ENCODE data around the gene ATP8B4.

ATP8B4 gene

DNA sequence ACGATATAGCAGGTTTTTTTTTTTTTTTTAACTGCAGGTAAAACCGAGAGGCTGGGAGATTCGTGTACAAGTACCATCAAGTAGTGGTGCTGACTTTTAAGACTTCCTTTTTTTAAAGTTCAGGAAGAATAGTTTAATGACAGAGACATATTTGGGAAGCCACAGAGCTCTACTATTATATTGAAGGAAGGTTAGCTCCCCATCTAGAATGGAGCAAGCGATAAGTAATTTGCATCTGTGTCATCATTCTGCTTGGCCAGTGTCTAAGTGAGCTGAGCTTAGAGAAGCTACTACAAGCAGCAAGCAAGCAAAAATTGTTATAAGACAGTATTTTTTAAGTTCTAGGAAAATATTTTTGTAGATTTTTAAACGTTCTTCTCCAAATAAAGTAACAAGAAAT, 203.2 kb downstream of the ATP8B4 start:
- TF ChIP-seq EGR1 (IDR thresholded peaks at IDR 0.05) (no peak), YY1 (IDR thresholded peaks at IDR 0.05; ENCODE audit: low read depth) (no peak), TAF1 (IDR thresholded peaks at IDR 0.05; ENCODE audit: low read depth) (no peak)

DNA sequence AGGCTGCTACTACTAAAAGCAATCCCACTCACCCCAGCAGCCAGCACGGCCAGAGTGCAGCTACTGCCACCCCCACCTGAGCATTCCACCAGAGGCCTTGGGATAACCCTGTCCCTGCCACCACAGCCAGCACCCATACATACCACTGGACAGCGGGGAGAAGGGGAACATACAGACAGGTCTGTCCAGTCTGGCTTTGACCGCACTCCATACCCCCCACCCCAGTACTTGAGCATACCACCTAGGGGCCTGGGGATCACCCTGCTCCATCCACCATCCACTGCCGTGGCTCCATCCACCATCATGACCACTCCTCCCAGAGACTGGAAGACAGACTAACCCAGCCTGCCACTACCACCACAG, 210.1 kb downstream of the ATP8B4 start:
- TF ChIP-seq EGR1 (IDR thresholded peaks at IDR 0.05) (no peak), RAD21 (IDR thresholded peaks at IDR 0.05; ENCODE audit: low read depth) (no peak), CEBPB (IDR thresholded peaks at IDR 0.05) (no peak), YY1 (IDR thresholded peaks at IDR 0.05; ENCODE audit: low read depth) (no peak), CREB1 (IDR thresholded peaks at IDR 0.05; ENCODE audit: low read depth) (no peak), EP300 (IDR thresholded peaks at IDR 0.05; ENCODE audit: borderline replicate concordance) (no peak), TCF12 (IDR thresholded peaks at IDR 0.05; ENCODE audit: low read depth) (no peak), ZBTB7A (IDR thresholded peaks at IDR 0.05; ENCODE audit: low read depth) (no peak)
- TF ChIP-seq, protein P1, sequence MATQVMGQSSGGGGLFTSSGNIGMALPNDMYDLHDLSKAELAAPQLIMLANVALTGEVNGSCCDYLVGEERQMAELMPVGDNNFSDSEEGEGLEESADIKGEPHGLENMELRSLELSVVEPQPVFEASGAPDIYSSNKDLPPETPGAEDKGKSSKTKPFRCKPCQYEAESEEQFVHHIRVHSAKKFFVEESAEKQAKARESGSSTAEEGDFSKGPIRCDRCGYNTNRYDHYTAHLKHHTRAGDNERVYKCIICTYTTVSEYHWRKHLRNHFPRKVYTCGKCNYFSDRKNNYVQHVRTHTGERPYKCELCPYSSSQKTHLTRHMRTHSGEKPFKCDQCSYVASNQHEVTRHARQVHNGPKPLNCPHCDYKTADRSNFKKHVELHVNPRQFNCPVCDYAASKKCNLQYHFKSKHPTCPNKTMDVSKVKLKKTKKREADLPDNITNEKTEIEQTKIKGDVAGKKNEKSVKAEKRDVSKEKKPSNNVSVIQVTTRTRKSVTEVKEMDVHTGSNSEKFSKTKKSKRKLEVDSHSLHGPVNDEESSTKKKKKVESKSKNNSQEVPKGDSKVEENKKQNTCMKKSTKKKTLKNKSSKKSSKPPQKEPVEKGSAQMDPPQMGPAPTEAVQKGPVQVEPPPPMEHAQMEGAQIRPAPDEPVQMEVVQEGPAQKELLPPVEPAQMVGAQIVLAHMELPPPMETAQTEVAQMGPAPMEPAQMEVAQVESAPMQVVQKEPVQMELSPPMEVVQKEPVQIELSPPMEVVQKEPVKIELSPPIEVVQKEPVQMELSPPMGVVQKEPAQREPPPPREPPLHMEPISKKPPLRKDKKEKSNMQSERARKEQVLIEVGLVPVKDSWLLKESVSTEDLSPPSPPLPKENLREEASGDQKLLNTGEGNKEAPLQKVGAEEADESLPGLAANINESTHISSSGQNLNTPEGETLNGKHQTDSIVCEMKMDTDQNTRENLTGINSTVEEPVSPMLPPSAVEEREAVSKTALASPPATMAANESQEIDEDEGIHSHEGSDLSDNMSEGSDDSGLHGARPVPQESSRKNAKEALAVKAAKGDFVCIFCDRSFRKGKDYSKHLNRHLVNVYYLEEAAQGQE (IDR thresholded peaks at IDR 0.05; ENCODE audit: low read depth), result no peak
- TF ChIP-seq, protein P2, sequence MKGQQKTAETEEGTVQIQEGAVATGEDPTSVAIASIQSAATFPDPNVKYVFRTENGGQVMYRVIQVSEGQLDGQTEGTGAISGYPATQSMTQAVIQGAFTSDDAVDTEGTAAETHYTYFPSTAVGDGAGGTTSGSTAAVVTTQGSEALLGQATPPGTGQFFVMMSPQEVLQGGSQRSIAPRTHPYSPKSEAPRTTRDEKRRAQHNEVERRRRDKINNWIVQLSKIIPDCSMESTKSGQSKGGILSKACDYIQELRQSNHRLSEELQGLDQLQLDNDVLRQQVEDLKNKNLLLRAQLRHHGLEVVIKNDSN (IDR thresholded peaks at IDR 0.05), result no peak

DNA sequence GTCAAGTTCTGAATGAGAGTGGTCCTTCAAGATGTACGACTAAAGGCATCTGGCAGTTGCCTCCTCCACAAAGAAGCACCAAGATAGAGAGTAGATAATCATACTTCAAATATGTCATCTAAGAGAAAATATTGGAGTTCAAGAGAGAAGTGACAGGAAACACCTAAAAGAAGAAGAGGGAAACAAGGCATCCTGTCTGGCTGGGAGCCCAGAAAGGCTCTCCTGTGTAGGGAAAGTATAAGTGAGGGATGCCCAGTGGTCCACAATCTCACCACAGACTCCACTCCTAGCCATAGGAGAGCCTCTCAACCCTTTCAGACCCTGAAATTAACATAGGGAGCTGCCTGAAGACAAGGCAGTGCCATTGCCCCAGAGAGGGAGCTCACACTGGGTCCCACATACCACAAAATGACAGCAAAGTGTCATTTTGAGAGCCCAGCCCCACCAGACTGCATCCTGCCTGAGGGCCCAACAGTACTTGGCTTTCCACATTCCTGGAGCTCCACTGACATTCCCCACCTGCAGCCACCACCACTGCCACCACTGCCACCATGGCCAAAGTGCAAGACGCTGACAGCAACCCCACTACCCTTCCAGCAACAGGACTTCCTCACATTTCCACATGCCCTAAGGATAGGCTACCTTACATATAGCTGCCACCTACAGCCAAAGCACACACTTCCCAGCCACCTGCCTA, 210.6 kb downstream of the ATP8B4 start:
- TF ChIP-seq TCF12 (IDR thresholded peaks at IDR 0.05; ENCODE audit: low read depth) (no peak), EGR1 (IDR thresholded peaks at IDR 0.05) (no peak), EP300 (IDR thresholded peaks at IDR 0.05; ENCODE audit: borderline replicate concordance) (no peak), RAD21 (IDR thresholded peaks at IDR 0.05; ENCODE audit: low read depth) (no peak), FOXM1 (IDR thresholded peaks at IDR 0.05; ENCODE audit: borderline replicate concordance, low read depth) (no peak), TEAD4 (IDR thresholded peaks at IDR 0.05) (no peak)
- TF ChIP-seq, protein P1 (IDR thresholded peaks at IDR 0.05; ENCODE audit: low read depth), result no peak

DNA sequence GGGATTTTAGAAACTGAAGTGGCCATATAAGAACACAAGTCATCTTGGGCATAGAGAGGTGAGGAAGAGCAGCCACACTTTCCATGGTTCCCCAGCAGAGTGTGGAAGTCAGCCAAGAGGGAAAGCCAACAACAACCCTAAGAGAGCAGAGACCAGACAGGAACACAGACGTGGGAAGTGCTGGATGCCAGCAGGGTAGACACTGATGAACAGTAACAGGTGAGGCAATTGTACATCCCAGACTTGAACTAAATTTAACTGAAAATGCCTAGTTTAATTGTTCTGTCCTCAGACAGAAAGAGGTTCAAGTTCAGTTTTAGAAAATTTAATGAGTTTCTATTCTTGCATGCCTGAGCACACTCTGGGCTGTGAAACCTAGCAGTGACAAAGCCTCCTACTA, 212.1 kb downstream of the ATP8B4 start:
- TF ChIP-seq ZBTB7A (IDR thresholded peaks at IDR 0.05; ENCODE audit: low read depth) (no peak), YY1 (IDR thresholded peaks at IDR 0.05; ENCODE audit: low read depth) (no peak), RAD21 (IDR thresholded peaks at IDR 0.05; ENCODE audit: low read depth) (no peak), TAF1 (IDR thresholded peaks at IDR 0.05; ENCODE audit: low read depth) (no peak), EP300 (IDR thresholded peaks at IDR 0.05; ENCODE audit: borderline replicate concordance) (no peak), TEAD4 (IDR thresholded peaks at IDR 0.05) (no peak), TCF12 (IDR thresholded peaks at IDR 0.05; ENCODE audit: low read depth) (no peak), CEBPB (IDR thresholded peaks at IDR 0.05) (no peak)
- TF ChIP-seq, protein P2 (IDR thresholded peaks at IDR 0.05), result no peak
- TF ChIP-seq, protein P3, sequence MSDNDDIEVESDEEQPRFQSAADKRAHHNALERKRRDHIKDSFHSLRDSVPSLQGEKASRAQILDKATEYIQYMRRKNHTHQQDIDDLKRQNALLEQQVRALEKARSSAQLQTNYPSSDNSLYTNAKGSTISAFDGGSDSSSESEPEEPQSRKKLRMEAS (IDR thresholded peaks at IDR 0.05), result no peak

DNA sequence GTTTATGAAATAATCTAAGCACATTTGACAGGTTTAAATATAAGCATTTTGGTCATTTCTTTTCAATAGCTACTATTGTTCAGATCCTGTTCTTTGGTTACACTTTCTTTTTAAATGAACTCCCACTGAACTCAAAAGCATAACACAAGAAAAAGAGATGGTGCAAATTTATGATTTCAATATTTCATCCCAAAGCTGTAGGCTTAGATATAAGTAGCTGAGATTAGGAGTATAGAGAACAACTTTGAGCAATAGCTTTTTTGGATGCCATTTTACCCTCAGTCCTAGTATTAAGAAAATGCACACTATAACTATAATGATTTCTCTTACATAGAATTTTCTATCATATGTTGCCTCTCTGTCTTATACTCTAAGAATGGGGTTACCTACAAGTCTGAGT, 213.8 kb downstream of the ATP8B4 start:
- TF ChIP-seq EP300 (IDR thresholded peaks at IDR 0.05; ENCODE audit: borderline replicate concordance), result no peak
- no peak for TF ChIP-seq CREB1 (IDR thresholded peaks at IDR 0.05; ENCODE audit: low read depth)
- no peak for TF ChIP-seq EGR1 (IDR thresholded peaks at IDR 0.05)

DNA sequence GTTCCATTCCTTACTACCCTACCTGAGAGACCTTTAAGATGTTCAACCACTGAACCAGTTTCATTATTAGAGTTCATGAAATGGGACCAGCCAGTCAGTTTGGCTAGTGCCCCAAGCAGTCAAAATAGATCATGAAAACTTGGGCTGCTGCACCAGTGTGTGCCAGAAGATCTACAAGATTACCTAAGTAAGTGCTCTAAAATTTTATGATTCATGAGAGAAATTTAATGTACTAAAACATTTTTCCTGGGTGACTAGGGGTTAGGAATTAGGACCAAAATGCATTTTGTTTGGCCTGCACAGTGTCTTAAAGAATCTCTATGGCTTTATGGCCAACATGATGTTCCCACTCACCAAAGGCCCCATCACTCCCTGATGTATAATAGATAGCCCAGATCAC, 214.7 kb downstream of the ATP8B4 start:
- TF ChIP-seq, protein P3 (IDR thresholded peaks at IDR 0.05), result no peak
- TF ChIP-seq TAF1 (IDR thresholded peaks at IDR 0.05; ENCODE audit: low read depth), result no peak
- TF ChIP-seq, protein P1 (IDR thresholded peaks at IDR 0.05; ENCODE audit: low read depth), result no peak
- no peak for TF ChIP-seq EGR1 (IDR thresholded peaks at IDR 0.05)
- TF ChIP-seq ZBTB7A (IDR thresholded peaks at IDR 0.05; ENCODE audit: low read depth), result no peak

All from Ishikawa (cell line).